HG02970 (cell line): ENCODE data around the gene RAB39A.
A peak's percentile ranks its signal among the peaks of the same experiment; 100 is the strongest.
"Not testable (repeated sequence)": the region's sequence is repeated elsewhere in the genome, so short reads cannot be mapped to it uniquely, and the experiment has no call there.

Experiments used
- ATAC-seq: cut with Tn5 transposase; IDR thresholded peaks from one replicate; pipeline ENCODE4 v1.9.1; 2021; ENCODE audit warnings: mild to moderate bottlenecking, moderate library complexity, moderate number of reproducible peaks; ENCODE audit not compliant: unreplicated experiment, low FRiP score

Gene RAB39A, protein sequence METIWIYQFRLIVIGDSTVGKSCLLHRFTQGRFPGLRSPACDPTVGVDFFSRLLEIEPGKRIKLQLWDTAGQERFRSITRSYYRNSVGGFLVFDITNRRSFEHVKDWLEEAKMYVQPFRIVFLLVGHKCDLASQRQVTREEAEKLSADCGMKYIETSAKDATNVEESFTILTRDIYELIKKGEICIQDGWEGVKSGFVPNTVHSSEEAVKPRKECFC

DNA sequence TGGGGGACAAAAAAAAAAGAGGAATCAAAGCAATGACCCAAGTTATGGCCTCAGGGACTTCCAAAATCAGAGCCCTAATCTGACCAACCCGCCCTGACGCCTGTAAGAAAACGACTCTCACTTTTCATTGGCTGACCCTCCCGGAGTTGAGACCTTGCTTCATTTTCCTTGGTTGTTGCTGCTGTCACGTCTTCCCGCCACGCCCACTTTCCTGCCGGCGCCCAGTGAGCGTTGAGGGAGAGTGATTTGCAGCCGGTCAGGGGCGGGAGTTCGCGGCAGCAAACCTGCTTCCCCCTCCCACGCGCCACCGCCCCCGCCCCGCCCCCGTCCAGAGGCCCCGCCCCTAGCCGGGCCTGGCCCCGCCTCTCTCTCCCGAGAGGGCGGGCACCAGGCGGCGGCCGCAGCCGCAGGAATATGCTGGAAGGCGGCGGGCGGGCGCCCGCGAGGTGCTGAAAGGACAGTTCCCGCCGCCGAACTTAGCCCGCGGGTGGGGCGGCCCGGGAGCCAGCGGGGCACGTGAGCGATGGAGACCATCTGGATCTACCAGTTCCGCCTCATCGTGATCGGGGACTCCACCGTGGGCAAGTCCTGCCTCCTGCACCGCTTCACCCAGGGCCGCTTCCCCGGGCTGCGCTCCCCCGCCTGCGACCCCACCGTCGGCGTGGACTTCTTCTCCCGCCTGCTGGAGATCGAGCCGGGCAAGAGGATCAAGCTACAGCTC is at the start of gene RAB39A:
RAB39A (plus strand) TSS at position 403 of the 721 bp plus-strand sequence; CDS start at position 524, 121 bp downstream.
- ATAC-seq = peak; percentile 97

DNA sequence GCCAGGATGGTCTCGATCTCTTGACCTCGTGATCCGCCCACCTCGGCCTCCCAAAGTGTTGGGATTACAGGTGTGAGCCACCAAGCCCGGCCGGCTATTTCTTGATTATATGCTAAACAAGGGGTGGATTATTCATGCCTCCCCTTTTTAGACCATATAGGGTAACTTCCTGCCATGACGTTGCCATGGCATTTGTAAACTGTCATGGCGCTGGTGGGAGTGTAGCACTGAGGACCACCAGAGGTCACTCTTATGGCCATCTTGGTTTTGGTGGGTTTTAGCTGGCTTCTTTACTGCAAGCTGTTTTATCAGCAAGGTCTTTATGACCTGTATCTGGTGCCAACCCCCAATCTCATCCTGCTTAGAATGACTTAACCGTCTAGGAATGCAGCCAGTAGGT is 46.8 kb upstream of the RAB39A start:
- not testable (repeated sequence) for ATAC-seq

- no peak for ATAC-seq
Observed at GRCh38 chr11:107882095-107882820, 46.0 kb upstream of the RAB39A start.

DNA sequence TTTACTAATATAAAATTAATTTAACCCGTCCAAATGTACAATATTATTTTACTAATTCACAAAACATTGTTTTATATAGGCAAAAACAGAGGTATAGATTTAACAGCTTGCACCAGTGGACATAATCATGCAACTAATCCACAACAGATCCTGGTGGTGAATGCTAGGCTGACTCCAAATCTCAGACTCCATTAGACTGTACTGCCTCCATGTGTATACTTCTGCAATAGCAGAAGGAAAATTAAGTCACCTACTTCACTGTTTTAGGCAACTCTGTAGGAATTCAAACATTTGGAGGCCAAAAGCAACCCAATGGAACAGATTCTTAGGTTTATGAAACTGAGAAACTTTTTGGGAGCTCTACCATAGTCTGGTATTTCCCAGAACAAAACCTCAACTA is 30.0 kb upstream of the RAB39A start:
- no peak for ATAC-seq

- ATAC-seq = no peak
Observed at GRCh38 chr11:107908211-107908610, 20.0 kb upstream of the RAB39A start.

GRCh38 chr11:107912415-107912814 is 15.8 kb upstream of the RAB39A start:
- ATAC-seq = not testable (repeated sequence)

GRCh38 chr11:107915229-107915628 is 13.0 kb upstream of the RAB39A start:
- no peak for ATAC-seq

DNA sequence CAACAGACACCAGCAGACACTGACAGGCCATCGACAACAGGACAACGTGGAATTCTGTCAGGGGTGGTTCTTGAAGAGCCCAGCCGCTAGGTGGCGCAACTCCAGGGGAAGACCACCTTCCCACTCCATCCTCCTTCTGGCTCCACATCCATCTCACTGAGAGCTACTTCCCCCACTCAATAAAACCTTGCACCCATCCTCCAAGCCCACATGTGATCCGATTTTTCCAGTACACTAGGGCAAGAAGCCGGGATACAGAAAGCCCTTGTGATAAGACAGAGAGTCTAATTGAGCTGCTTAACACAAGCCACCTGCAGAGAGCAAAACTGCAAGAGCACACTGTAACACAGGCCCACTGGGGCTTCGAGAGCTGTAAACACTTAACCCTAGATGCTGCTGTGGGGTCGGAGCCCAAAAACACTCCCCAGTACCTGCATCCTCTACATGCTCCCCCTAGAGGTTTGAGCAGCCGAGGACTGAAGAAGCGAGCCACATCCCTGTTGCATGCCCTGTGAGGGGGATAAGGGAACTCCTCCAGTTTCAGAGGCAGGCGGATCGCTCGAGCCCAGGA is 11.5 kb upstream of the RAB39A start:
- no peak for ATAC-seq

GRCh38 chr11:107921997-107922396 is 6.3 kb upstream of the RAB39A start:
- no peak for ATAC-seq

- not testable (repeated sequence) for ATAC-seq
Observed at GRCh38 chr11:107923519-107923918, 4.7 kb upstream of the RAB39A start.

- ATAC-seq = no peak
Observed at GRCh38 chr11:107924306-107924705, 3.9 kb upstream of the RAB39A start.

DNA sequence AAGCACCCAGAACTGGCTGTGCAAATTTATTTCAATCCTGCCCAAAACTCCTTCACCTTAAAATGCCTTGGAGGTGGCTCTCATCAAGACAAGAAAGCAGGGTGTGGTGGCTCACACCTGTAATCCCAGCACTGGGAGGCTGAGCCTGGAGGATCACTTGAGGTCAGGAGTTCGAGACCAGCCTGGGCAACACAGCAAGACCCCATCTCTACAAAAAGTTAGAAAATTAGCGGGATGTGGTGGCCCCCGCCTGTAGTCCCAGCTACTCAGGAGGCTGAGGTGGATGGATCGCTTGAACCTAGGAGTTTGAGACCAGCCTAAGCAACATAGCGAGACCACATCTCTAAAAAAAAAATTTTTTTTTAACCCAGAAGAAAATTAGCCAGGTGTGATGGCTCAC is 689 bp upstream of the RAB39A start:
- ATAC-seq = no peak

DNA sequence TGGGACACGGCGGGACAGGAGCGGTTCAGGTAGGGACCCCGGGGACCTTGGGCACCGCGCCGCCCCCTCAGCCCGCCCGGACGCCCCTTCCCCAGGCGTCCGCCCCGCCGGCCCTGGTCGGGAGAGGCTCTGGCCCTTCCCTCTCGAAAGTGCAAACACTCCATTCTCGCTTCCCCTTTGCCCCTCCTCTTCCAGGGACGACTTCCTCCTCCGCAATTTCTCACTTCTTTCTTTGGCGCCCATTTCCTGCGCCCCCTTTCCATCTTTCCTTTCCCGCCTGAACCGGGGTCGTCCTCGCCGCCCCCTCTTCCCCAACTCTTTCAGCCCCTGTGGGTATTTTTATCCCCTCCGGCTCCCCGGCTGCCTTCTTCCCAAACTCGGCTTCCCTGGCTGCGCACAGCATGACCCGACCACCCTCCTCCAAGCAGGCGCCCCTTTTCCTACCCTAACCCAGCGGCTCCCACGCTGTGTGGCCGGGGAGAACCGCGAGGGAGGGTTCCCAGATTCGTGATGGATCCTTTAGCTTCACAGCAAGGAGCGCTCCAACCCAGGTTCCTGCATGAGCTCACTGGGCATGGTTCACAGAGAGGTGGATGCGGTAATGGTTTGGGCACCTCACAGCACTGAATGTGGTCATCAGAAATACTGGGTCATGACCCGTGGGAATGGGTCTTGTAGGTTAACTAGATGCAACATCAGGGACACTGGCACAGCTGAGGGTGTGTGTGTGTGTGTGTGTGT is 689 bp downstream of the RAB39A start:
- ATAC-seq = peak; percentile 23

GRCh38 chr11:107929611-107930200 is 1.5 kb downstream of the RAB39A start:
- no peak for ATAC-seq

- ATAC-seq = no peak
Observed at GRCh38 chr11:107931206-107931605, 3.0 kb downstream of the RAB39A start.

GRCh38 chr11:107947904-107948303 is 19.7 kb downstream of the RAB39A start:
- no peak for ATAC-seq

- not testable (repeated sequence) for ATAC-seq
Observed at GRCh38 chr11:107948328-107948727, 20.1 kb downstream of the RAB39A start.

DNA sequence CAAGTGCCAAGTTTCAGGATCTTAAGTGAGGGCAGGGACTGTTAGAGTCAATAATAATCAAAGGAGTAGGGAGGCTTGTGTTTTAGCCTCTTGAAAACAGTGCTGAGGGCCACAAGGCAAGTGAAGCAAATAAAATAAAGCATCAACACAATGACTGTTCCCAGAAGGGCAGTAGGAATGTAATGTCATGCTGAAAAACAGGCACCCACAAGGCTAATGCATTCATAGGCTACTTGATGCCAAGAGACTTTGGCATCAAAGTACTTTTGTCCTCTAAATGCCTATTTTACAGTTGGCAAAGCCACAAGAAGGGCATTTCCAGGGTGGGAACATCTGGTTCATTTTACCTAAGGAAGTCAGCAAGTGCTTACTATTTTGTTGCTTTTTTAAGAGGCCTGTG is 22.9 kb downstream of the RAB39A start:
- ATAC-seq = no peak

GRCh38 chr11:107953446-107953845 is 25.2 kb downstream of the RAB39A start:
- ATAC-seq = no peak

GRCh38 chr11:107956543-107956942 is 28.3 kb downstream of the RAB39A start:
- no peak for ATAC-seq
